Measurements from ENCODE around the gene ANKRD34A. TPM values are rescaled to one million over a fixed set of nuclear protein-coding genes. Genes with fewer than 3 reads are reported as not detected.

The ANKRD34A gene
- total RNA-seq, 1 experiment from 2014 or later, result 1.1 TPM

GRCh38 chr1:145995964-145996432 is 31.6 kb upstream of the ANKRD34A start (continued):
- TF ChIP-seq MAX (IDR thresholded peaks at IDR 0.05), result no peak
- TF ChIP-seq SP1 (IDR thresholded peaks at IDR 0.05; ENCODE audit: low read depth), result no peak
- no peak for TF ChIP-seq TCF7L2 (IDR thresholded peaks at IDR 0.05; ENCODE audit: borderline replicate concordance, extremely low read depth, insufficient read depth, insufficient read length)
- no peak for TF ChIP-seq CEBPB (IDR thresholded peaks at IDR 0.05; ENCODE audit: low read depth)
- TF ChIP-seq JUND (IDR thresholded peaks at IDR 0.05), result no peak

- Histone ChIP-seq H3K79me2 (ENCODE audit: insufficient read depth, low read length) (no peaks in the 10 kb centered on the region), H2AFZ (ENCODE audit: low read depth, low read length, poor library complexity, severe bottlenecking) (no peak overlapping the region), H3K4me2 (ENCODE audit: low read length) (no peak overlapping the region), H3K9ac (ENCODE audit: low read length) (no peak overlapping the region), H3K27me3 (ENCODE audit: insufficient read depth, low read length) (no peaks in the 10 kb centered on the region), H4K20me1 (ENCODE audit: insufficient read depth) (no peaks in the 10 kb centered on the region), H3K4me1 (ENCODE audit: control insufficient read depth in 1 of 2, insufficient read depth in 2 of 2, low read length in 2 of 2) (peaks cover 2 to 4% of the 10 kb centered on the region in 2 experiments; a peak in 2 of 4 replicates), H3K27ac (ENCODE audit: low read depth, low read length) (no peak overlapping the region), H3K36me3 (ENCODE audit: control insufficient read depth in 1 of 2, insufficient read depth in 2 of 2, low read length in 2 of 2) (no peaks in the 10 kb centered on the region), H3K9me3 (ENCODE audit: control insufficient read depth in 1 of 2, insufficient read depth in 1 of 2, low read depth in 1 of 2, low read length in 2 of 2) (no peaks in the 10 kb centered on the region), H3K4me3 (replicated peaks in 1 of 2; ENCODE audit: low read depth in 1 of 2, low read length in 2 of 2) (no peak overlapping the region), H3K9me2 (ENCODE audit: insufficient read depth) (no peaks in the 10 kb centered on the region)
- ChIA-PET POLR2A (no interaction called here), CTCF (interaction anchor here (0.8 kb wide), 1 partner anchor 12 kb away, joined by 3 read pairs; no protein-coding TSS in a partner anchor), RAD21 (ENCODE audit: low non-redundant PET in 1 of 2, low total read pairs in 2 of 2, uncharacterized antibody in 2 of 2, unreplicated experiment in 2 of 2) (no interaction called here)
- no peak for TF ChIP-seq TCF7L2 (IDR thresholded peaks at IDR 0.05; ENCODE audit: borderline replicate concordance, extremely low read depth, insufficient read depth, insufficient read length)
- no peak for TF ChIP-seq MAX (IDR thresholded peaks at IDR 0.05)
- TF ChIP-seq ZFX (IDR thresholded peaks at IDR 0.05), result no peak
- no peak for TF ChIP-seq ELF1 (IDR thresholded peaks at IDR 0.05; ENCODE audit: borderline replicate concordance, low read depth)
- no peak for TF ChIP-seq EGR1 (IDR thresholded peaks at IDR 0.05; ENCODE audit: low read depth)
- no peak for TF ChIP-seq CEBPB (IDR thresholded peaks at IDR 0.05; ENCODE audit: low read depth)
- no peak for TF ChIP-seq REST (IDR thresholded peaks at IDR 0.05; ENCODE audit: low read depth)
- TF ChIP-seq YY1 (IDR thresholded peaks at IDR 0.05; ENCODE audit: extremely low read depth, insufficient replicate concordance, low read depth, low read length), result no peak
- TF ChIP-seq RAD21 (IDR thresholded peaks at IDR 0.05; ENCODE audit: low read depth), result no peak
- no peak for TF ChIP-seq SRF (IDR thresholded peaks at IDR 0.05; ENCODE audit: low read depth)
- no peak for TF ChIP-seq EZH2 (IDR thresholded peaks at IDR 0.05)
- TF ChIP-seq SP1 (IDR thresholded peaks at IDR 0.05; ENCODE audit: low read depth), result no peak
- TF ChIP-seq ATF3 (IDR thresholded peaks at IDR 0.05), result no peak
- no peak for TF ChIP-seq ZBTB33 (IDR thresholded peaks at IDR 0.05; ENCODE audit: extremely low read depth, insufficient replicate concordance, low read length)
- DNase-seq (ENCODE audit: low read depth, low spot score) (no peak), ATAC-seq (no peak)
- intact Hi-C loops (cut with micrococcal nuclease), result no loop called here
- BruUV-seq (replicated peaks), result no TSS peak
Measured at GRCh38 chr1:145995148-145995881, 30.9 kb upstream of the ANKRD34A start.

All from HCT116 (cell line).